ENCODE measurements around the gene APOBEC2. TPM values are rescaled to one million over a fixed set of nuclear protein-coding genes. Genes with fewer than 3 reads are reported as not detected.
"Not testable (repeated sequence)": the region's sequence is repeated elsewhere in the genome, so short reads cannot be mapped to it uniquely, and the experiment has no call there.

APOBEC2 gene
- total RNA-seq = 552 TPM

DNA sequence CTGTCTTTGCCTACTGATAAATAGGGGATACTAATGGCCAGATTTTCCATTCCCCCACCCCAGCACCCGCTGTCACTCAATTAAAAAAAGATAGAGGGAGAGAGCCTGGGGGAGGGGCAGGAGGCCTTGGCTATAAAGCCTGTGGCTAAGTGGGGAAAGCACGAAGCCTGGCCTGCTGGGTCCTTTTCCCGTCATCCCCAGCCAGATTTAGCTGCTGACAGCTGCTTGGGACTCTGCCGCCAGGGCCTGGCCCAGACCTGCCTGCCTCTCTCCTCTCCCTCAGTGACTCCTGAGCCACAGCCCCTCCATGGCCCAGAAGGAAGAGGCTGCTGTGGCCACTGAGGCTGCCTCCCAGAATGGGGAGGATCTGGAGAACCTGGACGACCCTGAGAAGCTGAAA is at the start of gene APOBEC2:
Gene APOBEC2, plus strand, starts transcription at position 162 of the 400 bp plus-strand sequence. Its CDS starts 146 bp downstream, at position 308.
- DNase-seq = peak; percentile 88

DNA sequence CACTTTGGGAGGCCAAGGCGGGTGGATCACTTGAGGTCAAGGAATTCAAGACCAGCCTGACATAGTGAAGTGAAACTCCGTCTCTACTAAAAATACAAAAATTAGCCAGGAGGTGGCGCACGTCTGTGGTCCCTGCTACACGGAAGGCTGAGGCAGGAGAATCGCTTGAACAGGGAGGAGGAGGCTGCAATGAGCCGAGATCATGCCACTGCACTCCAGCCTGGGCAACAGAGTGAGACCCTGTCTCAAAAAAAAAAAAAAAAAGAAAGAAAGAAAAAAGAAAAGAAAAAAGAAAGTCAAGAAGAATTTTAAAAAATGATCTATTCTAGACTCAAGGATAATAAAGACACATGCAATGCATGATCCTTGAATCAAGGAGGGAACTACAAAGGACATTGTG is 46.8 kb upstream of the APOBEC2 start:
- peak; percentile 67 for DNase-seq

DNA sequence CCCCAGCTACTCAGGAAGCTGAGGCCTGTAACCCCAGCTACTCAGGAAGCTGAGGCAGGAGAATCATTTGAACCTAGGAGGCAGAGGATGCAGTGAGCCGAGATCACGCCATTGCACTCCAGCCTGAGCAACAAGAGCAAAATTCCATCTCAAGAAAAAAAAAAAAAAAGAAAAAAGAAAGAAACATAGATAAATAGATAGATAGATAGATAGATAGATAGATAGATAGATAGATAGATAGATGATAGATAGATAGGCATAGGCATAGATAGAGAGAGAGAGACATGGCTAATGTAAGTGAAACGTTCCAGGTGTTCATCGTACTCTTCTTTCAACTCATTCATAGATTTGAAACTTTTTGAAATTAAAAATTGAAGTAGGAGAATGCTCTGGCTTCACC is 46.0 kb upstream of the APOBEC2 start:
- DNase-seq = not testable (repeated sequence)

GRCh38 chr6:41008011-41008410 is 45.0 kb upstream of the APOBEC2 start:
- DNase-seq = no peak

DNA sequence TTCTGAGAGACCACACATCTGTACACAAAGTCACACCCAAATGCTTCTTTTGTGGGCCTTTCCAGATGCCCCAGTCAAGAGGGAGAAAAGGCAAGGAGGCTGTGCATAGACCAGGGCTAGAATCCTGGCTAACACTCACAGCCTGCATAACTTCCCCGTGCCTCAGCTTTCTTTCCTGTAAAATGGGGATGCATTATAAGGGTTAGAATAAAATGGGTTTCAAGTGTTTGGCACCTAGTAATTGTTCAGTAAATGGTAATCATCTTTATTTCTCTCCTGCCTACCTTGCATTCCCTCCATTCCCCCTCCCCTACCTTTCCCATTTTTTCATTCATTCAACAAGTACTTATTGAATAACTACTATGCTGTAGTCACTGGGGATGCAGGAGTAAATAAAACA is 43.3 kb upstream of the APOBEC2 start:
- no peak for DNase-seq

DNA sequence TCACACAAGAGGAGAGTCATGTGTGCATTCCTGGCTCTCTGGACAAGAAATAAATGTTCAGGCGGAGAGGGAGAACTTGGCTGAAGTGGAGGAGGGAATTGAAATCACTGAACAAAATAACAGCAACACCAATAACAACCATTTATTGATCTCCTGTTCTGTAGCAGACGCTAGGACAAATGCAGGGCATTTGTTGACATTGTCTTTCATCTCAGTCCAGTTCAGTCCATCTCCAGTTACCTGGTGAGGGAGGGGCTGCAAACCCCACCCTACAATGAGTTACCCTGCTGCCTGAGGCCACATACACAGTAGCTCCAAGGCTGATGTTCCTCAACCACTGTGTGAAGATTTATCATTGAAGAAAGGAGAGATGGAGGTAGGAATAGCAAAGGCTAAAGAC is 41.3 kb upstream of the APOBEC2 start:
- DNase-seq = no peak

GRCh38 chr6:41013466-41014153 is 39.4 kb upstream of the APOBEC2 start:
- no peak for DNase-seq

DNA sequence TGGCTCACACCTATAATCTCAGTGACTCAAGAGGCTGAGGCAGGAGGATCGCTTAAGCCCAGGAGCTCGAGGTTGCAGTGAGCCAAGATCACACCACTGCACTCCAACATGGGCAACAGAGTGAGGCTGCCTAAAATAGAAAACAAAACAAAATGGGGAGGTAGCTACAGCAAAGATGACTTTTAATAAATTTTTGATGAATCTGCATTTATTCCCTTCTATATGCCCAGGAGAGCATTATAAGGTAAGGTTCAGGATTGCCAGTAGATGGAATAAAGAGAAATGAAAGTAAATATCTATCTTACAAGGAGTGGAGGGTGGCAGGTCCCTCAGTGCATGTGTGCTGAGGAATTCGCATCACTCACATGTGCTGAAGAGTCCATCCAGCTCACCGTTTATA is 38.2 kb upstream of the APOBEC2 start:
- no peak for DNase-seq

GRCh38 chr6:41015860-41016259 is 37.1 kb upstream of the APOBEC2 start:
- not testable (repeated sequence) for DNase-seq

- no peak for DNase-seq
Observed at GRCh38 chr6:41017663-41018062, 35.3 kb upstream of the APOBEC2 start.

DNA sequence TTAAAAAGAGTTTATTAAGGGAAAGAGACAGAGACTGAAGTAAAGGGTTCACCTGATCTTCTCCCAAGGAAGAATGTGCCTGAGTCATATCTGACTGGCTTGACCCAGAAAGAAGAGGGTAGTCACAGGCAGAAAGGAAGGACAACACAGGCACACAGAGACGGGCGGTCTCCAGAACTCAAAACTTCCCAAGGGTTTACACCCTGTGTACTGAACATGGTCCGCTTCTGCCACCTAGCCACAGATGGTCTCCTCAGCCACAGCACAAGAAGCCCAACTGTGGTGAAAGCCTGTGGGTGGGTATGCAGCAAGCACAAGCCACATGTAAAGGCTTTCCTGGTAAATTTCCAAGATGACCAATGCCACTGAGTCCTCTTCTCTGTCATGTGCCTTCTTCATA is 31.2 kb upstream of the APOBEC2 start:
- peak; percentile 61 for DNase-seq

GRCh38 chr6:41022294-41022693 is 30.7 kb upstream of the APOBEC2 start:
- peak; percentile 69 for DNase-seq

GRCh38 chr6:41023114-41023513 is 29.9 kb upstream of the APOBEC2 start:
- DNase-seq = no peak

- no peak for DNase-seq
Observed at GRCh38 chr6:41025966-41026530, 27.0 kb upstream of the APOBEC2 start.

GRCh38 chr6:41027241-41027640 is 25.8 kb upstream of the APOBEC2 start:
- DNase-seq = no peak

GRCh38 chr6:41027799-41028560 is 25.0 kb upstream of the APOBEC2 start:
- DNase-seq = peak; percentile 89

DNA sequence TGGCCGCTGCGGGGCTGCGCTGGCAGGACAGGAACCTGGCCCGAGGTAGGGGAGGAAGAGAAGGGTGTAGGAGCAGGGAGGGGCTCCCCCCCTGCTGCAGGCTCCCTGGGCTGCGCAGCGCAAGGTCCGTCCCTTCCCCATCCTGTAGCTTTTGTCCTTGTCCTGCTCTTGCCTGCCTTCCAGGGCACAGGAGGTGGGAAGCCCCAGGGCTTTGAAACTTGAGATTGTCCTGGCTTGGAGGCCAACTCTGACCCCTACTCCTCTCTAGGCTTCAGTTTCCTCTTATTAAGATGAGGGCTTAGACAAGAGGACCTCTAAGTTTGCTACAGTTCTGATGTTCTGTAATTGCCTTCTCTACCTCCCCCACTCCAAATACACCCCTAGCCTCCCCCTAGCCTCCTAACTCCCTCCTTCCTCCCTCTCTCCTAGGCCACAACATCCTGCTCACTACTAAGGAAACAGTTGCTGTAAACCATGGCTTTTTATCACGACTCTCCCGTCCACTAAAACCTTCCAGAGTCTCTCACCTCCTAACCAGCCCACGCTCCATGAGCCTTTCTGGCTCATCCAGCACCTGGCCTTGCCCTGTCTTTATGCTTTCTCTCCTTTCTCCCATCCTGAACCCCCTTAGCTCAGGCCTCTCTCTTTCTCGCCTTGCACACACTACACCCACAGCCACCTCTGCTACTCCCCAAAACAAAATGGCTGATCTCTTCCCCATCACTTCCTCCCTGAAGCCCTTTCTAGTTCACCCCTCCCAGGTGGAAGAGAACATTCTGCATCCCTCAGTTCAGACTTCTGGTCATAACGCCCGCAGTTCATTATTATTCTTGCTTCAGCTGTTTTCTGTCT is 24.2 kb upstream of the APOBEC2 start:
- DNase-seq = no peak

DNA sequence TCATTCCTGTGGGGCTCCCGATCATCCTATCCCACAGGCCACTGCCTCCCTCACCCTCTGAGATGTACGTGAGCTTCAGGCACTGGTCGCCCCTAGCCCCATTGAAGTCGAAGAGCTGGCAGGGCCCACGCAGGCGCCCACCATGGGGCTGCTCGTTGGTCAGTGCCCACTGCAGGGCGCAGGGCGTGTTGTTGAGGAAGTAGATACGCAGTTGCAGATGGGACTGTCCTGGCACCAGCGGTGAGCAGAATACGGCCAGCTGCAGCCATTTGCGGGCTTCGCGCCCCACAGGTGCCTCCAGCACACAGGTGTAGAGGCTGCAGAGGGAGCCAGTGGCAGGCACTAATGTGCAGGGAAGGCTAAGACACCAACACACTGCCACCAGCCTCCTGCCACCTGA is 20.2 kb upstream of the APOBEC2 start:
- no peak for DNase-seq

GRCh38 chr6:41033776-41034175 is 19.2 kb upstream of the APOBEC2 start:
- DNase-seq = no peak

GRCh38 chr6:41036186-41036585 is 16.8 kb upstream of the APOBEC2 start:
- DNase-seq = no peak

GRCh38 chr6:41036601-41037000 is 16.4 kb upstream of the APOBEC2 start:
- no peak for DNase-seq

- no peak for DNase-seq
Observed at GRCh38 chr6:41037107-41037900, 15.7 kb upstream of the APOBEC2 start.

Data from tongue (tissue), 2 donors.